Muscle layer of colon (tissue), 2 donors: Measurements from ENCODE around the gene ST6GALNAC5.

Source experiments
- H3K27ac ChIP-seq: one replicate; pipeline ENCODE4 v1.7.0; 2013; ENCODE audit warnings: low read depth, mild to moderate bottlenecking, low read length, moderate library complexity
- H3K27me3 ChIP-seq, 2 donors: one replicate each; pipeline ENCODE4 v1.7.0; 2013; ENCODE audit warnings: low read length in 2 of 2, mild to moderate bottlenecking in 2 of 2; ENCODE audit not compliant: insufficient read depth in 2 of 2, control insufficient read depth in 1 of 2
- H3K36me3 ChIP-seq: one replicate; pipeline ENCODE4 v1.7.0; 2013; ENCODE audit warnings: mild to moderate bottlenecking, low read length; ENCODE audit not compliant: insufficient read depth
- H3K4me1 ChIP-seq: one replicate; pipeline ENCODE4 v1.7.0; 2013; ENCODE audit warnings: mild to moderate bottlenecking, low read length; ENCODE audit not compliant: insufficient read depth
- H3K4me3 ChIP-seq, 2 donors: one replicate each; pipeline ENCODE4 v1.7.0; 2013; ENCODE audit warnings: low read length in 2 of 2, low read depth in 1 of 2, mild to moderate bottlenecking in 1 of 2, moderate library complexity in 1 of 2
- H3K9ac ChIP-seq: one replicate; pipeline ENCODE4 v1.7.0; 2013; ENCODE audit warnings: low read length
- H3K9me3 ChIP-seq: one replicate; pipeline ENCODE4 v1.7.0; 2013; ENCODE audit warnings: mild to moderate bottlenecking, low read length
- donor health status: abdominal sarcoma.
- donor health status: Adenocarcinoma of cecum.

The ST6GALNAC5 gene

GRCh38 chr1:76940571-76941335, 73.5 kb downstream of the ST6GALNAC5 start:
- H3K27ac ChIP-seq, result no peak overlapping the region
- H3K27me3 ChIP-seq, result no peaks in the 10 kb centered on the region
- no peaks in the 10 kb centered on the region for H3K9me3 ChIP-seq
- H3K9ac ChIP-seq, result no peak overlapping the region
- no peak overlapping the region for H3K4me3 ChIP-seq
- no peaks in the 10 kb centered on the region for H3K4me1 ChIP-seq
- no peaks in the 10 kb centered on the region for H3K36me3 ChIP-seq

GRCh38 chr1:76942549-76942948, 75.3 kb downstream of the ST6GALNAC5 start:
- Histone ChIP-seq H3K36me3 (no peaks in the 10 kb centered on the region), H3K27me3 (no peaks in the 10 kb centered on the region), H3K9me3 (no peaks in the 10 kb centered on the region), H3K4me1 (no peaks in the 10 kb centered on the region), H3K9ac (no peak overlapping the region), H3K27ac (no peak overlapping the region), H3K4me3 (no peak overlapping the region)

- Histone ChIP-seq H3K4me3 (no peak overlapping the region), H3K27ac (no peak overlapping the region), H3K27me3 (no peaks in the 10 kb centered on the region), H3K9me3 (no peaks in the 10 kb centered on the region), H3K9ac (no peak overlapping the region), H3K4me1 (no peaks in the 10 kb centered on the region), H3K36me3 (no peaks in the 10 kb centered on the region)
Observed at GRCh38 chr1:76944942-76945341, 77.7 kb downstream of the ST6GALNAC5 start.

GRCh38 chr1:76948846-76949245, 81.6 kb downstream of the ST6GALNAC5 start:
- Histone ChIP-seq H3K9me3 (no peaks in the 10 kb centered on the region), H3K27ac (no peak overlapping the region), H3K4me1 (no peaks in the 10 kb centered on the region), H3K27me3 (no peaks in the 10 kb centered on the region), H3K9ac (no peak overlapping the region), H3K36me3 (no peaks in the 10 kb centered on the region), H3K4me3 (no peak overlapping the region)

GRCh38 chr1:76949503-76949902, 82.2 kb downstream of the ST6GALNAC5 start:
- H3K27me3 ChIP-seq, result no peaks in the 10 kb centered on the region
- no peak overlapping the region for H3K9ac ChIP-seq
- H3K36me3 ChIP-seq, result no peaks in the 10 kb centered on the region
- no peaks in the 10 kb centered on the region for H3K4me1 ChIP-seq
- H3K9me3 ChIP-seq, result no peaks in the 10 kb centered on the region
- no peak overlapping the region for H3K4me3 ChIP-seq
- H3K27ac ChIP-seq, result no peak overlapping the region

GRCh38 chr1:76950306-76950705, 83.0 kb downstream of the ST6GALNAC5 start:
- no peak overlapping the region for H3K27ac ChIP-seq
- H3K4me1 ChIP-seq, result no peaks in the 10 kb centered on the region
- H3K4me3 ChIP-seq, result no peak overlapping the region
- no peaks in the 10 kb centered on the region for H3K27me3 ChIP-seq
- no peaks in the 10 kb centered on the region for H3K9me3 ChIP-seq
- no peaks in the 10 kb centered on the region for H3K36me3 ChIP-seq
- H3K9ac ChIP-seq, result no peak overlapping the region

- no peak overlapping the region for H3K27ac ChIP-seq
- H3K27me3 ChIP-seq, result no peaks in the 10 kb centered on the region
- H3K9me3 ChIP-seq, result no peaks in the 10 kb centered on the region
- no peak overlapping the region for H3K9ac ChIP-seq
- no peaks in the 10 kb centered on the region for H3K36me3 ChIP-seq
- H3K4me1 ChIP-seq, result no peaks in the 10 kb centered on the region
- no peak overlapping the region for H3K4me3 ChIP-seq
Observed at GRCh38 chr1:76951153-76951552, 83.9 kb downstream of the ST6GALNAC5 start.

GRCh38 chr1:76955652-76956051, 88.4 kb downstream of the ST6GALNAC5 start:
- H3K4me3 ChIP-seq, result no peak overlapping the region
- H3K4me1 ChIP-seq, result no peaks in the 10 kb centered on the region
- no peaks in the 10 kb centered on the region for H3K27me3 ChIP-seq
- H3K27ac ChIP-seq, result no peak overlapping the region
- H3K9me3 ChIP-seq, result no peaks in the 10 kb centered on the region
- H3K36me3 ChIP-seq, result no peaks in the 10 kb centered on the region
- no peak overlapping the region for H3K9ac ChIP-seq

- no peaks in the 10 kb centered on the region for H3K4me1 ChIP-seq
- no peak overlapping the region for H3K9ac ChIP-seq
- H3K36me3 ChIP-seq, result no peaks in the 10 kb centered on the region
- H3K27me3 ChIP-seq, result no peaks in the 10 kb centered on the region
- no peak overlapping the region for H3K27ac ChIP-seq
- no peaks in the 10 kb centered on the region for H3K9me3 ChIP-seq
- H3K4me3 ChIP-seq, result no peak overlapping the region
Observed at GRCh38 chr1:76957961-76958360, 90.7 kb downstream of the ST6GALNAC5 start.

GRCh38 chr1:76958828-76959227, 91.5 kb downstream of the ST6GALNAC5 start:
- no peak overlapping the region for H3K27ac ChIP-seq
- H3K4me3 ChIP-seq, result no peak overlapping the region
- no peaks in the 10 kb centered on the region for H3K27me3 ChIP-seq
- no peaks in the 10 kb centered on the region for H3K9me3 ChIP-seq
- H3K4me1 ChIP-seq, result no peaks in the 10 kb centered on the region
- no peak overlapping the region for H3K9ac ChIP-seq
- H3K36me3 ChIP-seq, result no peaks in the 10 kb centered on the region

- Histone ChIP-seq H3K9ac (no peak overlapping the region), H3K27ac (no peak overlapping the region), H3K4me3 (no peak overlapping the region)
Observed at GRCh38 chr1:76959556-76959955, 92.3 kb downstream of the ST6GALNAC5 start.

GRCh38 chr1:76961181-76961819, 94.0 kb downstream of the ST6GALNAC5 start:
- Histone ChIP-seq H3K4me3 (no peak overlapping the region), H3K27me3 (no peaks in the 10 kb centered on the region)

More at GRCh38 chr1:76959556-76959955, 92.3 kb downstream of the ST6GALNAC5 start:
- no peaks in the 10 kb centered on the region for H3K4me1 ChIP-seq
- H3K9me3 ChIP-seq, result no peaks in the 10 kb centered on the region
- H3K27me3 ChIP-seq, result no peaks in the 10 kb centered on the region
- no peaks in the 10 kb centered on the region for H3K36me3 ChIP-seq

More at GRCh38 chr1:76961181-76961819, 94.0 kb downstream of the ST6GALNAC5 start:
- H3K9ac ChIP-seq, result no peak overlapping the region
- no peak overlapping the region for H3K27ac ChIP-seq
- H3K36me3 ChIP-seq, result no peaks in the 10 kb centered on the region
- no peaks in the 10 kb centered on the region for H3K4me1 ChIP-seq
- no peaks in the 10 kb centered on the region for H3K9me3 ChIP-seq
